HS-5 (cell line): ENCODE data around the gene FGD3.
"Not testable (repeated sequence)": the region's sequence is repeated elsewhere in the genome, so short reads cannot be mapped to it uniquely, and the experiment has no call there.

Experiments used
- DNase-seq: peaks from one replicate; pipeline ENCODE4 v3.0.0-alpha.2; 2012; ENCODE audit warnings: low read depth

Gene FGD3

GRCh38 chr9:93005876-93006275, 58.6 kb downstream of the FGD3 start:
- no peak for DNase-seq

- no peak for DNase-seq
Observed at GRCh38 chr9:93007529-93008058, 60.3 kb downstream of the FGD3 start.

GRCh38 chr9:93008457-93008856, 61.1 kb downstream of the FGD3 start:
- no peak for DNase-seq

- no peak for DNase-seq
Observed at GRCh38 chr9:93009337-93010015, 62.2 kb downstream of the FGD3 start.

GRCh38 chr9:93010056-93010455, 62.7 kb downstream of the FGD3 start:
- DNase-seq, result no peak

- no peak for DNase-seq
Observed at GRCh38 chr9:93010704-93011103, 63.4 kb downstream of the FGD3 start.

GRCh38 chr9:93011114-93011513, 63.8 kb downstream of the FGD3 start:
- DNase-seq, result no peak

GRCh38 chr9:93012963-93013855, 65.9 kb downstream of the FGD3 start:
- DNase-seq, result no peak

GRCh38 chr9:93013856-93014582, 66.7 kb downstream of the FGD3 start:
- no peak for DNase-seq

- not testable (repeated sequence) for DNase-seq
Observed at GRCh38 chr9:93015190-93015589, 67.9 kb downstream of the FGD3 start.

- DNase-seq, result no peak
Observed at GRCh38 chr9:93017621-93018020, 70.3 kb downstream of the FGD3 start.

GRCh38 chr9:93020151-93020550, 72.8 kb downstream of the FGD3 start:
- DNase-seq, result no peak

- DNase-seq, result no peak
Observed at GRCh38 chr9:93020771-93021670, 73.7 kb downstream of the FGD3 start.

- DNase-seq, result no peak
Observed at GRCh38 chr9:93022066-93022465, 74.7 kb downstream of the FGD3 start.

GRCh38 chr9:93022721-93023520, 75.6 kb downstream of the FGD3 start:
- DNase-seq, result no peak

GRCh38 chr9:93023521-93023815, 76.1 kb downstream of the FGD3 start:
- no peak for DNase-seq

GRCh38 chr9:93024646-93024910, 77.3 kb downstream of the FGD3 start:
- no peak for DNase-seq

- DNase-seq, result no peak
Observed at GRCh38 chr9:93024986-93025630, 77.8 kb downstream of the FGD3 start.

- DNase-seq, result no peak
Observed at GRCh38 chr9:93025736-93026135, 78.4 kb downstream of the FGD3 start.

- DNase-seq, result no peak
Observed at GRCh38 chr9:93026640-93027039, 79.3 kb downstream of the FGD3 start.

GRCh38 chr9:93027750-93028149, 80.4 kb downstream of the FGD3 start:
- DNase-seq, result no peak
